HTR-8/SVneo (cell line): ENCODE results near the gene ZNF84.

ENCODE experiments used
- DNase-seq: peaks from one replicate; pipeline ENCODE4 v3.0.0; 2011; ENCODE audit warnings: low spot score, mixed read lengths; ENCODE audit not compliant: insufficient read length
- FAIRE-seq: peaks from 2 replicates; lab custom pipeline; 2011; peaks lifted over from hg19 to GRCh38; lab: Jason Lieb, UNC

The ZNF84 gene

GRCh38 chr12:133108150-133108549 is 70.8 kb downstream of the ZNF84 start:
- no peak for FAIRE-seq

More at GRCh38 chr12:133108150-133108549, 70.8 kb downstream of the ZNF84 start:
- DNase-seq: no peak
